Fibroblast of lung (primary cell): ENCODE results near the gene ESR2. TPM values are rescaled to one million over a fixed set of nuclear protein-coding genes. Genes with fewer than 3 reads are reported as not detected.

Experiments used
- DNase-seq, 2 donors: peaks; one replicate each; pipeline versions ENCODE4 v3.0.0 to v3.0.0-alpha.2; 2010; ENCODE audit warnings: low read depth in 2 of 2
- H2AFZ ChIP-seq: 2 replicates; pipeline ENCODE4 v1.5.1; 2012; ENCODE audit warnings: low read length, control low read depth, inconsistent platforms
- H3K27ac ChIP-seq: 2 replicates; pipeline ENCODE4 v1.5.1; 2011; ENCODE audit warnings: low read length, control low read depth; ENCODE audit not compliant: insufficient read depth
- H3K27me3 ChIP-seq: 2 replicates; pipeline ENCODE4 v1.5.1; 2011; ENCODE audit warnings: mild to moderate bottlenecking, low read length; ENCODE audit not compliant: control insufficient read depth, insufficient read depth
- H3K36me3 ChIP-seq: 2 replicates; pipeline ENCODE4 v1.5.1; 2011; ENCODE audit warnings: low read length; ENCODE audit not compliant: control insufficient read depth, insufficient read depth
- H3K4me1 ChIP-seq: 2 replicates; pipeline ENCODE4 v1.5.1; 2011; ENCODE audit warnings: low read length; ENCODE audit not compliant: control insufficient read depth, insufficient read depth; ENCODE audit errors: extremely low read depth
- H3K4me2 ChIP-seq: 2 replicates; pipeline ENCODE4 v1.5.1; 2011; ENCODE audit warnings: low read length, control low read depth; ENCODE audit not compliant: insufficient read depth; ENCODE audit errors: extremely low read depth
- H3K4me3 ChIP-seq, 4 experiments: fragments of 200-600 bp in 1 of 4; sonication (generic) in 1 of 4; replicated peaks in 1 of 4; 2 replicates each; pipeline ENCODE4 v1.5.1; 2011 to 2016; ENCODE audit warnings: low read length in 4 of 4, low read depth in 3 of 4, mild to moderate bottlenecking in 3 of 4, control low read depth in 2 of 4, inconsistent platforms in 1 of 4, mixed read lengths in 1 of 4; ENCODE audit not compliant: insufficient read depth in 1 of 4; ENCODE audit errors: control extremely low read depth in 1 of 4
- H3K79me2 ChIP-seq: 2 replicates; pipeline ENCODE4 v1.5.1; 2012; ENCODE audit warnings: mild to moderate bottlenecking, low read length, inconsistent platforms; ENCODE audit not compliant: control insufficient read depth, insufficient read depth
- H3K9ac ChIP-seq: 2 replicates; pipeline ENCODE4 v1.5.1; 2011; ENCODE audit warnings: mild to moderate bottlenecking, low read length, control low read depth; ENCODE audit not compliant: insufficient read depth
- H3K9me3 ChIP-seq: 2 replicates; pipeline ENCODE4 v1.5.1; 2012; ENCODE audit warnings: low read depth, low read length; ENCODE audit not compliant: control insufficient read depth, insufficient read depth
- H4K20me1 ChIP-seq: 2 replicates; pipeline ENCODE4 v1.5.1; 2011; ENCODE audit warnings: low read length; ENCODE audit not compliant: control insufficient read depth, insufficient read depth; ENCODE audit errors: extremely low read depth
- CTCF ChIP-seq, 2 donors: IDR thresholded peaks in 1 of 2; conservative IDR thresholded peaks in 1 of 2; 1 replicate in 1 of 2; 2 replicates in 1 of 2; pipeline ENCODE4 v1.5.1; 2011 to 2012; ENCODE audit warnings: low read length in 2 of 2, control low read depth in 1 of 2, inconsistent platforms in 1 of 2, low read depth in 1 of 2, mild to moderate bottlenecking in 1 of 2
- EZH2 ChIP-seq: IDR thresholded peaks from 2 replicates; pipeline ENCODE4 v1.5.1; 2012; ENCODE audit warnings: low read length, control low read depth, mild to moderate bottlenecking; ENCODE audit errors: missing control alignments
- polyA plus RNA-seq, 2 donors: library from polyadenylated mRNA; depleted of rRNA in 1 of 2; stranded (reverse) in 1 of 2; unstranded in 1 of 2; fragments of >200 nt; gene quantifications; 2 replicates each; pipeline ENCODE4 v1.2.1, GENCODE V29; 2011 to 2012; ENCODE audit warnings: missing spikeins in 1 of 2
- total RNA-seq: library from RNA; depleted of rRNA; stranded (reverse); fragments of >200 nt; gene quantifications from 2 replicates; pipeline ENCODE4 v1.2.1, GENCODE V29; 2014

Gene ESR2
- total and polyA plus RNA-seq, 2 donors (not counting 1 experiment from before 2014, with no cell fraction given): 0.02 to 0.66 TPM

GRCh38 chr14:64109819-64110554 lies 184.2 kb downstream of the ESR2 start:
- no peak overlapping the region for H3K4me3 ChIP-seq
- peaks cover 3% of the 10 kb centered on the region for H3K4me1 ChIP-seq
- H3K27me3 ChIP-seq: no peaks in the 10 kb centered on the region
- H3K79me2 ChIP-seq: no peaks in the 10 kb centered on the region
- no peak overlapping the region for H2AFZ ChIP-seq
- no peak overlapping the region for H3K4me2 ChIP-seq
- H3K36me3 ChIP-seq: no peaks in the 10 kb centered on the region
- no peak overlapping the region for H3K27ac ChIP-seq
- peak; percentile 5 to 64 for DNase-seq
- no peak overlapping the region for H3K9ac ChIP-seq
- TF ChIP-seq CTCF (conservative IDR thresholded peaks at IDR 0.05 in 1 of 2, IDR thresholded peaks at IDR 0.05 in 1 of 2; ENCODE audit: low read depth in 1 of 2, low read length in 2 of 2) (no peak), EZH2 (no peak)
- H4K20me1 ChIP-seq: no peaks in the 10 kb centered on the region
- no peaks in the 10 kb centered on the region for H3K9me3 ChIP-seq

DNA sequence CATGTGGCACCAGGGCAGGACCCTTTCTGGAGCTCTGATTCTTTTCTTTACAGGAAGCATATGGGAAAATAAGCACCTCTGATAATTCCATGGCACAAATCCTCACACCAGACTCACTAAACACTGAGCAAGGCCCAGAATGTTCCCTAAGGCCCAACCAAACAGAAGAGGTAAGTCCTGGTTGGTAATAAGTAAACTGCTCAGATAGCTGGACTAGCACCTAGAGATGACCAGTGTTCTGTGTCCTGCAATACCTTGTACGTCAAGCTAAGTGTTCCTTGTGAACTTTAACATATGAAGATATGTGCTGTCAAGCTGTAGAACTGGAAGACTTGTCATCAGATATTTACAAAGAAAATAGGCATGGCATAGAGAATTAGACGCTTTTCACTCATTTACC lies 186.7 kb downstream of the ESR2 start:
- H3K36me3 ChIP-seq: no peaks in the 10 kb centered on the region
- no peaks in the 10 kb centered on the region for H3K79me2 ChIP-seq
- no peaks in the 10 kb centered on the region for H4K20me1 ChIP-seq
- H2AFZ ChIP-seq: no peak overlapping the region
- no peaks in the 10 kb centered on the region for H3K9me3 ChIP-seq
- peaks cover 3% of the 10 kb centered on the region for H3K4me1 ChIP-seq
- no peak overlapping the region for H3K4me3 ChIP-seq
- H3K27ac ChIP-seq: no peak overlapping the region
- TF ChIP-seq CTCF (conservative IDR thresholded peaks at IDR 0.05 in 1 of 2, IDR thresholded peaks at IDR 0.05 in 1 of 2; ENCODE audit: low read depth in 1 of 2, low read length in 2 of 2): no peak
- TF ChIP-seq EZH2: no peak
- no peak for DNase-seq
- no peak overlapping the region for H3K4me2 ChIP-seq
- H3K9ac ChIP-seq: no peak overlapping the region
- no peaks in the 10 kb centered on the region for H3K27me3 ChIP-seq

DNA sequence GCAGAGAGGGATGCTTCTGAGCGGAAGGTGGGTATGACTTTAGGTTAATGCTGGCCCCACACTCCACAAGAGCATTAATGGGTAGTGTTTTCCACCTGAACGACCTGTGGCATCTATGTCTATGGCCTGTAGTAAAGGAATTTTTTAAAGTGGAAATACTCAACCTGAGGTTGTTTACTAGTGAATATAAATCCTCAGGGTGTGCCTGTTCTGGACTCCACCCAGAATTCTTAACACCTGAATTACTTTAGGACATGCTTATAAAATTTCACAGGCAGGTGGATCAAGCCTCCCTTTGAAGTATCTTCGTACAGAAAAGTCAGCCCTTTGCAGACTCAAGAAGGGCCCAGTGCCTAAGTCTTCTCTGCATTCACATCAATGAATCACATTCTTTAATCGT lies 196.1 kb downstream of the ESR2 start:
- Histone ChIP-seq H3K4me3 (no peak overlapping the region), H3K9me3 (no peaks in the 10 kb centered on the region), H3K9ac (no peak overlapping the region), H3K4me1 (no peaks in the 10 kb centered on the region), H3K36me3 (no peaks in the 10 kb centered on the region), H4K20me1 (no peaks in the 10 kb centered on the region), H3K4me2 (no peak overlapping the region), H3K27ac (no peak overlapping the region), H2AFZ (no peak overlapping the region), H3K27me3 (no peaks in the 10 kb centered on the region), H3K79me2 (no peaks in the 10 kb centered on the region)
- no peak for TF ChIP-seq CTCF (conservative IDR thresholded peaks at IDR 0.05 in 1 of 2, IDR thresholded peaks at IDR 0.05 in 1 of 2; ENCODE audit: low read depth in 1 of 2, low read length in 2 of 2)
- no peak for TF ChIP-seq EZH2
- no peak for DNase-seq
